H9 (cell line): Measurements from ENCODE around the gene RAB40C. TPM values are rescaled to one million over a fixed set of nuclear protein-coding genes. Genes with fewer than 3 reads are reported as not detected.
A peak's percentile ranks its signal among the peaks of the same experiment; 100 is the strongest.

ENCODE experiments used
- DNase-seq: peaks from one replicate; pipeline ENCODE4 v3.0.0-alpha.2; 2017
- H2AFZ ChIP-seq: one replicate; pipeline ENCODE4 v1.6.1; 2013; ENCODE audit warnings: mild to moderate bottlenecking, low read length, control low read depth, moderate library complexity
- H2AK5ac ChIP-seq: 2 replicates; pipeline ENCODE4 v1.6.1; 2013; ENCODE audit warnings: low read length, control low read depth, mixed read lengths; ENCODE audit not compliant: insufficient read length
- H2BK120ac ChIP-seq: one replicate; pipeline ENCODE4 v1.6.1; 2013; ENCODE audit warnings: low read depth, mild to moderate bottlenecking, low read length, control low read depth, inconsistent platforms; ENCODE audit not compliant: poor library complexity, severe bottlenecking
- H2BK12ac ChIP-seq: 2 replicates; pipeline ENCODE4 v1.6.1; 2013; ENCODE audit warnings: low read length, control low read depth, mixed read lengths, low read depth; ENCODE audit not compliant: insufficient read length
- H2BK15ac ChIP-seq: 2 replicates; pipeline ENCODE4 v1.6.1; 2013; ENCODE audit warnings: low read depth, low read length, control low read depth
- H2BK20ac ChIP-seq: one replicate; pipeline ENCODE4 v1.6.1; 2013; ENCODE audit warnings: low read depth, mild to moderate bottlenecking, low read length, control low read depth, inconsistent platforms; ENCODE audit not compliant: poor library complexity, severe bottlenecking
- H2BK5ac ChIP-seq: 2 replicates; pipeline ENCODE4 v1.6.1; 2013; ENCODE audit warnings: low read length, control low read depth, mixed read lengths; ENCODE audit not compliant: insufficient read length
- H3K14ac ChIP-seq: 2 replicates; pipeline ENCODE4 v1.6.1; 2013; ENCODE audit warnings: low read length, control low read depth; ENCODE audit not compliant: insufficient read depth
- H3K18ac ChIP-seq: 2 replicates; pipeline ENCODE4 v1.6.1; 2013; ENCODE audit warnings: low read depth, mild to moderate bottlenecking, mixed read lengths, low read length, control low read depth; ENCODE audit not compliant: insufficient read length
- H3K23ac ChIP-seq: 2 replicates; pipeline ENCODE4 v1.6.1; 2013; ENCODE audit warnings: low read length, control low read depth, mixed read lengths, low read depth; ENCODE audit not compliant: insufficient read length
- H3K23me2 ChIP-seq: 2 replicates; pipeline ENCODE4 v1.6.1; 2013; ENCODE audit warnings: low read depth, mild to moderate bottlenecking, mixed read lengths, low read length, control low read depth; ENCODE audit not compliant: insufficient read length, poor library complexity, severe bottlenecking
- H3K27ac ChIP-seq: 2 replicates; pipeline ENCODE4 v1.5.1; 2013; ENCODE audit warnings: low read length, control low read depth, mixed read lengths, low read depth; ENCODE audit not compliant: insufficient read length
- H3K27me3 ChIP-seq: 2 replicates; pipeline ENCODE4 v1.6.1; 2013; ENCODE audit warnings: low read length, control low read depth, inconsistent platforms; ENCODE audit not compliant: insufficient read depth
- H3K4ac ChIP-seq: 2 replicates; pipeline ENCODE4 v1.6.1; 2013; ENCODE audit warnings: low read depth, mild to moderate bottlenecking, control low read depth, inconsistent platforms, low read length, moderate library complexity
- H3K4me1 ChIP-seq: 2 replicates; pipeline ENCODE4 v1.6.1; 2013; ENCODE audit warnings: low read length, control low read depth, inconsistent platforms; ENCODE audit not compliant: insufficient read depth
- H3K4me2 ChIP-seq: 2 replicates; pipeline ENCODE4 v1.6.1; 2013; ENCODE audit warnings: low read length, control low read depth, mixed read lengths; ENCODE audit not compliant: insufficient read length, insufficient read depth
- H3K56ac ChIP-seq: 2 replicates; pipeline ENCODE4 v1.6.1; 2013; ENCODE audit warnings: low read depth, mild to moderate bottlenecking, mixed read lengths, low read length, control low read depth; ENCODE audit not compliant: insufficient read length
- H3K79me1 ChIP-seq: 2 replicates; pipeline ENCODE4 v1.6.1; 2013; ENCODE audit warnings: low read depth, mild to moderate bottlenecking, moderate library complexity, low read length, control low read depth, inconsistent platforms; ENCODE audit not compliant: insufficient read depth, poor library complexity, severe bottlenecking
- H3K79me2 ChIP-seq: 2 replicates; pipeline ENCODE4 v1.6.1; 2013; ENCODE audit warnings: low read length, control low read depth, inconsistent platforms; ENCODE audit not compliant: insufficient read depth
- H3K9ac ChIP-seq: 2 replicates; pipeline ENCODE4 v1.6.1; 2013; ENCODE audit warnings: low read length, control low read depth, mixed read lengths; ENCODE audit not compliant: insufficient read length; ENCODE audit errors: extremely low read depth
- H3K9me3 ChIP-seq: one replicate; pipeline ENCODE4 v1.6.1; 2013; ENCODE audit warnings: low read depth, low read length, inconsistent platforms; ENCODE audit not compliant: control insufficient read depth
- H3T11ph ChIP-seq: one replicate; pipeline ENCODE4 v1.6.1; 2013; ENCODE audit warnings: mild to moderate bottlenecking, low read length, control low read depth, inconsistent platforms
- H4K20me1 ChIP-seq: one replicate; pipeline ENCODE4 v1.6.1; 2013; ENCODE audit not compliant: control insufficient read depth, insufficient read length, insufficient read depth
- H4K5ac ChIP-seq: 2 replicates; pipeline ENCODE4 v1.6.1; 2013; ENCODE audit warnings: low read depth, mild to moderate bottlenecking, mixed read lengths, low read length, control low read depth; ENCODE audit not compliant: insufficient read length
- H4K8ac ChIP-seq: replicated peaks from 2 replicates; pipeline ENCODE4 v1.6.1; 2013; ENCODE audit warnings: low read length, control low read depth, mixed read lengths, low read depth; ENCODE audit not compliant: insufficient read length
- H4K91ac ChIP-seq: 2 replicates; pipeline ENCODE4 v1.6.1; 2013; ENCODE audit warnings: low read depth, mild to moderate bottlenecking, moderate library complexity, mixed read lengths, low read length, control low read depth; ENCODE audit not compliant: insufficient read length
- H3K27ac Mint-ChIP-seq, 3 experiments: 2 replicates in 2 of 3; 3 replicates in 1 of 3; pipeline ENCODE4 v1.8.0; 2020 to 2021; ENCODE audit warnings: mixed read lengths in 3 of 3, mild to moderate bottlenecking in 1 of 3, moderate library complexity in 1 of 3
- H3K27me3 Mint-ChIP-seq: 2 replicates; pipeline ENCODE4 v1.8.0; 2021; ENCODE audit warnings: low read depth, mild to moderate bottlenecking, moderate library complexity, mixed read lengths
- H3K36me3 Mint-ChIP-seq, 3 experiments: 2 replicates in 2 of 3; 3 replicates in 1 of 3; pipeline ENCODE4 v1.8.0; 2020 to 2021; ENCODE audit warnings: low read depth in 3 of 3, mixed read lengths in 3 of 3; ENCODE audit not compliant: insufficient read depth in 1 of 3
- H3K4me1 Mint-ChIP-seq, 2 experiments: 2 replicates each; pipeline ENCODE4 v1.8.0; 2020; ENCODE audit warnings: mixed read lengths in 2 of 2
- H3K4me3 Mint-ChIP-seq, 2 experiments: 2 replicates in 1 of 2; 3 replicates in 1 of 2; pipeline ENCODE4 v1.8.0; 2020 to 2021; ENCODE audit warnings: mild to moderate bottlenecking in 2 of 2, mixed read lengths in 2 of 2, moderate library complexity in 1 of 2
- H3K9me3 Mint-ChIP-seq, 2 experiments: 2 replicates in 1 of 2; 3 replicates in 1 of 2; pipeline ENCODE4 v1.8.0; 2020; ENCODE audit warnings: mild to moderate bottlenecking in 2 of 2, mixed read lengths in 2 of 2, moderate library complexity in 1 of 2
- CTCF ChIP-seq: fragments of 200-600 bp; sonication (generic); conservative IDR thresholded peaks from 3 replicates; pipeline ENCODE4 v1.8.0; 2021; ENCODE audit warnings: antibody characterized with exemption, mild to moderate bottlenecking
- WGBS: extraction: QIAGEN DNeasy Blood & Tissue Kit; methylation state at CpG from one replicate; pipeline ENCODE4 v1.1.7; 2013; ENCODE audit warnings: missing lambda C conversion rate, low lambda C conversion rate, mixed read lengths; ENCODE audit not compliant: insufficient read length; ENCODE audit errors: extremely low coverage; 5-methylcytosine and 5-hydroxymethylcytosine counted together
- total RNA-seq: library from RNA; stranded (reverse); gene quantifications from 2 replicates; pipeline ENCODE4 v1.2.1, GENCODE V29; 2021

The RAB40C gene
- total RNA-seq, 1 experiment from 2014 or later = 19.1 TPM

DNA sequence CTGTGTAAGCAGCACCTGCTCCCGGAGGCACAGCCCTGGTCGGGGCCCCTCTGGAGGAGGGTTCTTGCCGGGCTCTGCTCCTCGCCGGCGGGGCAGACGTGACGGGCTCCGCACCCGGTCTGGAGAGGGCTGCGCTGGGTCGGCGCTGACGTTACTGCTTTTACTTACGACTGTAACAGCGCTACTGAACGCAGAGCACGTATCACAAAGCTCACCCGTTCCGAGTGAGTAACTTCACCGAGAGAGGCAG lies 1.3 kb upstream of the RAB40C start:
- H3K4me2 ChIP-seq = peak overlapping the region; percentile 55
- no peak overlapping the region for H3K56ac ChIP-seq
- H3K9me3 Mint-ChIP-seq = 0 out of 5 replicates have a peak, but pooled peaks cover 0 to 3% of the 10 kb centered on the region in 2 experiments
- H4K91ac ChIP-seq = no peak overlapping the region
- no peak for DNase-seq
- peak overlapping the region; percentile 63 for H3K9ac ChIP-seq
- H3K4me1 Mint-ChIP-seq = peaks cover 16 to 26% of the 10 kb centered on the region in 2 experiments
- no CpG with 5 or more reads among the region's 21 CpGs for WGBS
- no peak overlapping the region for H3K4ac ChIP-seq
- H4K5ac ChIP-seq = no peak overlapping the region
- H3K27me3 ChIP-seq = peaks cover 7% of the 10 kb centered on the region; the same call in 1 of the 2 replicates
- no peak overlapping the region for H3T11ph ChIP-seq
- peak overlapping the region; percentile 94 to 99 for H3K4me3 Mint-ChIP-seq
- peaks cover 5% of the 10 kb centered on the region for H3K23me2 ChIP-seq
- H3K36me3 Mint-ChIP-seq = peaks cover 0 to 10% (median 6%) of the 10 kb centered on the region in 3 experiments; a peak in 6 of 7 replicates
- H2BK15ac ChIP-seq = no peak overlapping the region
- H4K8ac ChIP-seq = no peak overlapping the region
- no peaks in the 10 kb centered on the region; the same call in 1 of the 2 replicates for H3K79me2 ChIP-seq
- TF ChIP-seq CTCF = no peak
- peak overlapping the region; percentile 57 for H3K14ac ChIP-seq
- no peak overlapping the region for H2AFZ ChIP-seq
- H2BK20ac ChIP-seq = no peak overlapping the region
- H3K4me1 ChIP-seq = no peaks in the 10 kb centered on the region
- H3K27me3 Mint-ChIP-seq = peaks cover 49% of the 10 kb centered on the region
- no peaks in the 10 kb centered on the region for H4K20me1 ChIP-seq
- H2AK5ac ChIP-seq = no peak overlapping the region
- peak overlapping the region; percentile 86 to 99 (median 93); a peak in 5 of 7 replicates for H3K27ac Mint-ChIP-seq
- H3K9me3 ChIP-seq = no peaks in the 10 kb centered on the region
- no peak overlapping the region for H2BK120ac ChIP-seq
- H2BK12ac ChIP-seq = no peak overlapping the region
- no peaks in the 10 kb centered on the region for H3K79me1 ChIP-seq
- H3K18ac ChIP-seq = no peak overlapping the region
- no peak overlapping the region for H3K23ac ChIP-seq
- no peak overlapping the region for H3K27ac ChIP-seq
- H2BK5ac ChIP-seq = no peak overlapping the region
